Kidney epithelial cell (primary cell): Measurements from ENCODE around the gene SLK. TPM values are rescaled to one million over a fixed set of nuclear protein-coding genes. Genes with fewer than 3 reads are reported as not detected.

Experiments
- DNase-seq: peaks from one replicate; pipeline ENCODE4 v3.0.0-alpha.2; 2010; ENCODE audit warnings: low read depth
- H3K27me3 ChIP-seq: 2 replicates; pipeline ENCODE4 v1.6.0; 2011; ENCODE audit warnings: low read length; ENCODE audit not compliant: control insufficient read depth, insufficient read depth
- H3K36me3 ChIP-seq: 2 replicates; pipeline ENCODE4 v1.5.1; 2011; ENCODE audit warnings: low read length; ENCODE audit not compliant: control insufficient read depth, insufficient read depth
- H3K4me3 ChIP-seq: 2 replicates; pipeline ENCODE4 v1.5.1; 2011; ENCODE audit warnings: low read depth, mild to moderate bottlenecking, control low read depth, low read length
- total RNA-seq: library from RNA; depleted of rRNA; stranded (reverse); fragments of >200 nt; gene quantifications from 2 replicates; pipeline ENCODE4 v1.2.3, GENCODE V29; 2015
- TF ChIP-seq, protein P1 (sequence below): IDR thresholded peaks from 2 replicates; pipeline ENCODE4 v1.5.1; 2011; ENCODE audit warnings: mild to moderate bottlenecking, moderate library complexity, low read length, control low read depth, inconsistent platforms; ENCODE audit not compliant: insufficient read depth, poor library complexity, severe bottlenecking

Gene SLK
- total RNA-seq, 1 donor from 2014 or later, result 35.8 TPM

GRCh38 chr10:104054430-104054829, 87.5 kb downstream of the SLK start:
- Histone ChIP-seq H3K27me3 (no peaks in the 10 kb centered on the region), H3K36me3 (no peaks in the 10 kb centered on the region), H3K4me3 (no peak overlapping the region)
- TF ChIP-seq, protein P1, sequence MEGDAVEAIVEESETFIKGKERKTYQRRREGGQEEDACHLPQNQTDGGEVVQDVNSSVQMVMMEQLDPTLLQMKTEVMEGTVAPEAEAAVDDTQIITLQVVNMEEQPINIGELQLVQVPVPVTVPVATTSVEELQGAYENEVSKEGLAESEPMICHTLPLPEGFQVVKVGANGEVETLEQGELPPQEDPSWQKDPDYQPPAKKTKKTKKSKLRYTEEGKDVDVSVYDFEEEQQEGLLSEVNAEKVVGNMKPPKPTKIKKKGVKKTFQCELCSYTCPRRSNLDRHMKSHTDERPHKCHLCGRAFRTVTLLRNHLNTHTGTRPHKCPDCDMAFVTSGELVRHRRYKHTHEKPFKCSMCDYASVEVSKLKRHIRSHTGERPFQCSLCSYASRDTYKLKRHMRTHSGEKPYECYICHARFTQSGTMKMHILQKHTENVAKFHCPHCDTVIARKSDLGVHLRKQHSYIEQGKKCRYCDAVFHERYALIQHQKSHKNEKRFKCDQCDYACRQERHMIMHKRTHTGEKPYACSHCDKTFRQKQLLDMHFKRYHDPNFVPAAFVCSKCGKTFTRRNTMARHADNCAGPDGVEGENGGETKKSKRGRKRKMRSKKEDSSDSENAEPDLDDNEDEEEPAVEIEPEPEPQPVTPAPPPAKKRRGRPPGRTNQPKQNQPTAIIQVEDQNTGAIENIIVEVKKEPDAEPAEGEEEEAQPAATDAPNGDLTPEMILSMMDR, result no peak
- DNase-seq, result no peak

DNA sequence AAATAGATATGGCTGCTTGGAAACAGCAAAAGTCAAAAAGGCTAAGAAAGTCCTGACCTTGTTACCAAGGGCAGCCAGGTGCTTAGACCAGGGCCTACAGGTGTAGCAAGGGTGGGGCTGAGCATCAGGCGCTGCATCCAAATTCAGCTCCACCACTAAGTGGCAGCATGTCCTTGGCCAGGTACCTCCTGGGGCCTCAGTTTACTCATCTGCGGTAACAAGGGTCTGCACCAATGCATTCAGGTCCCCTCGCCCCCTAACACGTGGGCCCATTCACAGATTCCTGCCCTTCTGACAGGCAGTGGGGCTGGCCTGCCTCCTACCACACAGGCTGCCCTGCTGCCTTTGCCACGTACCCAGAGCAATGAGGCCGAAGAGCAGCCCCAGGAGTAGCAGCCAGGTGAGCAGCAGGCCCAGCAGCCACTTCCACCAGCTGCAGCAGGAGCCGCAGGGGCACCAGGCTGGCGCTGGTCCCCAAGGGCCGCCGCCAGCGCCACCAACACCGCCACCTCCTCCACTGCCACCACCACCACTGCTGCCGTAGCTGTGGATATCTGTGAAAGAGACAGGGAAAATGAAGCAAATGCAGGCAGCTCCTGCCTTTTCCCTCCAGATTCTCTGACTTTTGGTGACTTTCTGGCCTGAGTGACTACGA, 89.8 kb downstream of the SLK start:
- TF ChIP-seq, protein P1, result no peak
- Histone ChIP-seq H3K4me3 (no peak overlapping the region), H3K27me3 (no peaks in the 10 kb centered on the region), H3K36me3 (no peaks in the 10 kb centered on the region)
- no peak for DNase-seq

- TF ChIP-seq, protein P1, result no peak
- Histone ChIP-seq H3K4me3 (no peak overlapping the region), H3K36me3 (no peaks in the 10 kb centered on the region), H3K27me3 (no peaks in the 10 kb centered on the region)
- DNase-seq, result no peak
Observed at GRCh38 chr10:104057717-104058116, 90.8 kb downstream of the SLK start.

GRCh38 chr10:104059364-104059763, 92.4 kb downstream of the SLK start:
- TF ChIP-seq, protein P1, result no peak
- no peak overlapping the region for H3K4me3 ChIP-seq
- H3K27me3 ChIP-seq, result no peaks in the 10 kb centered on the region
- DNase-seq, result no peak
- H3K36me3 ChIP-seq, result no peaks in the 10 kb centered on the region

DNA sequence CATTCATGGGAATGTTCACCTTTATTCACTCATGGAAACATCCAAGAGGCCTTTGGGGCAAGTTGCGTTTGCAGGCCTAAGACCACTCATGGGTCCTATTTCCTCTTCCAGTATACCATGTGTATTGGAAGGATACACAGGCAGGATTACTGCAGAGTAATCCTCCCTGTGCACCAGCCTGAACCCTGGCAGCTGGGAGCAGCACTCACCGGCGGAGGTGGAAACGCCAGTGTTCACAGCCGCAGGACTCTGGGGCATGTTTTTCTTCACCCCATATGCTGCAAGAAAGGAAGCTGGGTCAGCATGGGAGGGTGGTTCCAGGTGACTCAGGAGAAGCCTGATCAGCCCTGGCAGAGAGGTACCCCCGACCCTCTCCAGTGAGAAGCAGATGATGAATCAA, 94.3 kb downstream of the SLK start:
- TF ChIP-seq, protein P1, result no peak
- no peaks in the 10 kb centered on the region for H3K36me3 ChIP-seq
- H3K27me3 ChIP-seq, result no peaks in the 10 kb centered on the region
- H3K4me3 ChIP-seq, result no peak overlapping the region
- no peak for DNase-seq

DNA sequence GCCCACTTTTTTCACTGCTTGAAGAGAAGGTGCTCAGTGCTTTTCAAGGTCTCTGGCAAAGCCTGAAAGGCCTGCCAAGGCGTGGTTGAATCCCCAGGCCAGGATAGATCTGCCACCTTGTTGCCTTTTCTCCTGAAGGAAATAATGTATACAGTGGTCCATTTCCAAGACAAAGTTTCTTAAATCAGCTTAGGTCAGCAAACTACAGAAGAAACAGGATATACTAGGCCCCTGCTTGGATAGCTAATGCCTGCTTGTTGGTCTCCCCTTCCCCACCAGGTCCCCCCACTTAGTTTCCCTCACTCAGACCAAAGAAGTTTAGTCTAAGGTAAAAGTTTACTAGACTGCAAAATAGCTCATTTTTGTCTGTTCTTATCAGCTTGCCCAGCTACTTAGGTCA, 98.8 kb downstream of the SLK start:
- no peaks in the 10 kb centered on the region for H3K27me3 ChIP-seq
- no peak for DNase-seq
- TF ChIP-seq, protein P1, result no peak
- no peaks in the 10 kb centered on the region for H3K36me3 ChIP-seq
- no peak overlapping the region for H3K4me3 ChIP-seq
